ENCODE measurements around the gene PARD3. TPM values are rescaled to one million over a fixed set of nuclear protein-coding genes. Genes with fewer than 3 reads are reported as not detected.

PARD3 gene
- total RNA-seq, 3 donors from 2014 or later = 39.5 to 87.9 (median 47.0) TPM

DNA sequence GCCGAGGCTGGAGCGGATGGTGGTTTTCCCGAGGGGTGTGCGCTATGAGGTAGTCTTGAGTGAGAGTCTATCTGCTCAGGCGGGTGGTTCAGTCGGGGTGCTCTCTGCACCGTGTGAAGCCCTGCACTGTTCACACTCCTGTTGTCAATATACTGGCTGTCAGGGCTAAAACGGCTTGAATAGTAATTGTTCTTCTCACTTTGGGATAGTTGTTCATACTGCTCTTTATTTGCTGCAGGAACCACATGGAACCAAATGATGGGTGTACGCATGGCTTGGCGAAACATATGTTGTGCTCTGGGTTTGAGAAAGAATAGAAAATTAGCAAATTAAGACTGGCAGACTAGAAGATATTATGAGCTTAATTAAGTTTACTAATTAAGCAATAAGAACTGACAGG lies 432.5 kb downstream of the PARD3 start:
- Histone ChIP-seq H3K36me3 (ENCODE audit: low read depth) (no peaks in the 10 kb centered on the region), H3K4me1 (ENCODE audit: low read depth) (no peaks in the 10 kb centered on the region), H3K4me3 (no peak overlapping the region), H3K9me3 (no peaks in the 10 kb centered on the region)
- ATAC-seq = no peak
- intact Hi-C loops (cut with DNase I, micrococcal nuclease) = no loop called here
- no peak for DNase-seq
- TF ChIP-seq CTCF (IDR thresholded peaks at IDR 0.05) = no peak

DNA sequence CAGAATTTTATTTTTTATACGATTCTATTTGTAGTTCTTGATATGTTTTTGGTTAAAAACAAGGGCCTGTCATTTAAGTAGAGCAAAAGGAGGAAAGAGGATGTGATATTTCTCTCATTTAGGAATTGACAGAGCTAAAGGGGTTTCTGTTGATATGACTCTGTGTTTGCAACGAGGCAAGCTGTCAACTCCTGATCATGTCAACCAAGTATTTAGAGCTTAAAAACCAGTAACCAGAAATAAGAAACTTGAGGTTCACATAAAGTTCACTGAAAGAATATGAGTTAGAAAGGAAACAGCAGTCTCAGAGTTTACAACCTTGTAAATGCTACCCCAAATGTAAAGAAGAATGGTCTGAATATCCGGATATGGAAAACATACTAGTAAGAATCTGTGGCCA lies 434.2 kb downstream of the PARD3 start:
- intact Hi-C loops (cut with DNase I, micrococcal nuclease) = no loop called here
- Histone ChIP-seq H3K4me1 (ENCODE audit: low read depth) (no peaks in the 10 kb centered on the region), H3K4me3 (no peak overlapping the region), H3K9me3 (no peaks in the 10 kb centered on the region), H3K36me3 (ENCODE audit: low read depth) (no peaks in the 10 kb centered on the region)
- no peak for TF ChIP-seq CTCF (IDR thresholded peaks at IDR 0.05)
- DNase-seq (no peak), ATAC-seq (no peak)

GRCh38 chr10:34378297-34378696 lies 436.8 kb downstream of the PARD3 start:
- Histone ChIP-seq H3K4me1 (ENCODE audit: low read depth) (no peaks in the 10 kb centered on the region), H3K4me3 (no peak overlapping the region), H3K9me3 (no peaks in the 10 kb centered on the region), H3K36me3 (ENCODE audit: low read depth) (no peaks in the 10 kb centered on the region)
- ATAC-seq (no peak), DNase-seq (no peak)
- intact Hi-C loops (cut with DNase I, micrococcal nuclease) = no loop called here
- TF ChIP-seq CTCF (IDR thresholded peaks at IDR 0.05) = no peak

- intact Hi-C loops (cut with DNase I, micrococcal nuclease) = no loop called here
- no peak for TF ChIP-seq CTCF (IDR thresholded peaks at IDR 0.05)
- Histone ChIP-seq H3K4me3 (no peak overlapping the region), H3K4me1 (ENCODE audit: low read depth) (no peaks in the 10 kb centered on the region), H3K9me3 (no peaks in the 10 kb centered on the region), H3K36me3 (ENCODE audit: low read depth) (no peaks in the 10 kb centered on the region)
- ATAC-seq = no peak
- DNase-seq = no peak
These were observed 437.3 kb downstream of the PARD3 start for GRCh38 chr10:34377833-34378232.

DNA sequence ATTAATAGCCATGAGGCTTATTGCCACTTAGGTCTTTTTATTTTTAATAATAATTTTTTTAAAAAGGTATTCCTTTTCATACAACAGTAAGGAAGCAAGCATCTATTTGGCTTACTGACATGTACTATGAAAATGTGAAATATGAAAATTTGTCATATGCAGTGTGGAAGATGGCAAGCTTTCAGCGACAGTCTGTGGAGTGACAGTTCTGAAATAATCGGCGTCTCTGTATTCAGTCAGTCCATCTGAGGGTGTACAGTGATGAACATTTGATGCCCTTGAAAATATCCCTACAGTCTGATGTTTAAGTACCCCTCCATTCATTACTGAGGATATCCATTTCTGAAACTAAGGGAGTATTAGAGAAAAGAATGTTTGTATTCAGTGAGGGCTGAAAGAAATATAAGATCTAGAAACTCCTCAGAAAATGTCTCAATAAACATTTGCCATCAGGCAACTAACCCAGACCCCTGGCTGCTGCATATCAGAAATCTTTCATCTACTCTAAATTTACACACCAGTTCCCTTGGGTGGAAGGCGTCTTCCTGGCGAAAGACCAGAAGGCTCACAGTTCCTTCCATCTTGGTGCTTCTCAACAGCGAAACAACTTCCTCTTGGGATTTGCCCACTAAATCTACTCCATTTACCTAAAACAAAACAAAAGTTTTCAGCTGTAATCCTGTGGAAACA lies 440.6 kb downstream of the PARD3 start:
- intact Hi-C loops (cut with DNase I, micrococcal nuclease) = no loop called here
- Histone ChIP-seq H3K4me3 (no peak overlapping the region), H3K9me3 (no peaks in the 10 kb centered on the region), H3K4me1 (ENCODE audit: low read depth) (no peaks in the 10 kb centered on the region), H3K36me3 (ENCODE audit: low read depth) (no peaks in the 10 kb centered on the region)
- peak in 1 of 3 donors; percentile 13 for DNase-seq
- ATAC-seq = no peak
- TF ChIP-seq CTCF (IDR thresholded peaks at IDR 0.05) = no peak

GRCh38 chr10:34373211-34373610 lies 441.9 kb downstream of the PARD3 start:
- intact Hi-C loops (cut with DNase I, micrococcal nuclease) = no loop called here
- H3K36me3 ChIP-seq (ENCODE audit: low read depth) = no peaks in the 10 kb centered on the region
- ATAC-seq = no peak
- no peaks in the 10 kb centered on the region for H3K9me3 ChIP-seq
- no peak for TF ChIP-seq CTCF (IDR thresholded peaks at IDR 0.05)
- H3K4me3 ChIP-seq = no peak overlapping the region
- DNase-seq = no peak
- no peaks in the 10 kb centered on the region for H3K4me1 ChIP-seq (ENCODE audit: low read depth)
